ENCODE results near the gene TRIM72.

DNA sequence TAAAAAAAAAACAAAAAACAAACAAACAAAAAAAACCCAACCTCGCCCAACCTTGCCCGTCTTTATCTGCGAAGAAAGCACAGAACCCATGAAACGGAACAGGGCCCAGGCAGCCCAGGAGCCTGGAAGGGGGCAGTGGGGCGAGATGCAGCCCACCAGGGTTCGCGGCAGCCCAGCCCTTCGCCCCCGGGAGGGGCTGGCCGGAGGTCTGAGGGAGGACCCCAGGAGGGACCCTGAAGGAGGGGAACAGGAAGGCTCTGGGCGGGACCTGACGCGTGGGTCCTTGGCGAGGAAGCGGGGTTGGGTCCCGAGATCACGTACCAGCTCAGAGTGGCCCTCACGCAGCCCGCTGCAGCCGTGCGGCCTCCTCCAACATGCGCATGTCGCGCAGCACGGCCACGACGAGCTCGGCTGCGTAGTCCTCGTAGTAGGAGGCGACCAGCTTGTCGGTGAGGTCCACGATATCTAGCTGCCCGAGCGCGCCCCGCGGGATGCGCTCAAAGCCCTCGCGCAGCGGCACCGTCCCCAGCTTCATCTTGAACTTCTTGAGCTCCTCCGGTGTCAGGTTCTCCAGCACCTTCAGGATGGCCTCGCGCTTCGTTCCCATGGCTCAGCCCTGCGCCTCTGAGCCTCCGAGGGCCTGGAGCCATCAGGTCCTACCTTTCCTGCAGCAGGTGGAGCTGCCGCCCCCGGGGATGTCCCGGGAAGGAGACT, 2.7 kb downstream of the TRIM72 start, which contains the start of gene PYDC1:
- TF ChIP-seq, protein P1, sequence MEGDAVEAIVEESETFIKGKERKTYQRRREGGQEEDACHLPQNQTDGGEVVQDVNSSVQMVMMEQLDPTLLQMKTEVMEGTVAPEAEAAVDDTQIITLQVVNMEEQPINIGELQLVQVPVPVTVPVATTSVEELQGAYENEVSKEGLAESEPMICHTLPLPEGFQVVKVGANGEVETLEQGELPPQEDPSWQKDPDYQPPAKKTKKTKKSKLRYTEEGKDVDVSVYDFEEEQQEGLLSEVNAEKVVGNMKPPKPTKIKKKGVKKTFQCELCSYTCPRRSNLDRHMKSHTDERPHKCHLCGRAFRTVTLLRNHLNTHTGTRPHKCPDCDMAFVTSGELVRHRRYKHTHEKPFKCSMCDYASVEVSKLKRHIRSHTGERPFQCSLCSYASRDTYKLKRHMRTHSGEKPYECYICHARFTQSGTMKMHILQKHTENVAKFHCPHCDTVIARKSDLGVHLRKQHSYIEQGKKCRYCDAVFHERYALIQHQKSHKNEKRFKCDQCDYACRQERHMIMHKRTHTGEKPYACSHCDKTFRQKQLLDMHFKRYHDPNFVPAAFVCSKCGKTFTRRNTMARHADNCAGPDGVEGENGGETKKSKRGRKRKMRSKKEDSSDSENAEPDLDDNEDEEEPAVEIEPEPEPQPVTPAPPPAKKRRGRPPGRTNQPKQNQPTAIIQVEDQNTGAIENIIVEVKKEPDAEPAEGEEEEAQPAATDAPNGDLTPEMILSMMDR (IDR thresholded peaks at IDR 0.05; ENCODE audit: insufficient read depth, low read length, poor library complexity, severe bottlenecking) = no peak
- TF ChIP-seq EZH2phosphoT487 (conservative IDR thresholded peaks at IDR 0.05; ENCODE audit: low read length) = no peak

Data from SU-DHL-6 (cell line).